ENCODE measurements around the gene UBE3B. TPM values are rescaled to one million over a fixed set of nuclear protein-coding genes. Genes with fewer than 3 reads are reported as not detected.

The UBE3B gene
- total RNA-seq, 1 donor from 2014 or later: 40.3 TPM

- H3K4me3 ChIP-seq (ENCODE audit: low read depth, low read length): no peak overlapping the region
- no peak for TF ChIP-seq CTCF (conservative IDR thresholded peaks at IDR 0.05; ENCODE audit: low read depth, low read length)
- DNase-seq (ENCODE audit: low read depth): no peak
These were observed 5.1 kb downstream of the UBE3B start for GRCh38 chr12:109482491-109482890.

GRCh38 chr12:109482894-109483293 lies 5.5 kb downstream of the UBE3B start:
- TF ChIP-seq CTCF (conservative IDR thresholded peaks at IDR 0.05; ENCODE audit: low read depth, low read length): no peak
- no peak overlapping the region for H3K4me3 ChIP-seq (ENCODE audit: low read depth, low read length)
- no peak for DNase-seq (ENCODE audit: low read depth)

GRCh38 chr12:109483346-109483745 lies 5.9 kb downstream of the UBE3B start:
- H3K4me3 ChIP-seq (ENCODE audit: low read depth, low read length): no peak overlapping the region
- TF ChIP-seq CTCF (conservative IDR thresholded peaks at IDR 0.05; ENCODE audit: low read depth, low read length): no peak
- no peak for DNase-seq (ENCODE audit: low read depth)

- H3K4me3 ChIP-seq (ENCODE audit: low read depth, low read length): no peak overlapping the region
- TF ChIP-seq CTCF (conservative IDR thresholded peaks at IDR 0.05; ENCODE audit: low read depth, low read length): no peak
- DNase-seq (ENCODE audit: low read depth): no peak
These were observed 7.8 kb downstream of the UBE3B start for GRCh38 chr12:109485201-109485600.

- no peak for TF ChIP-seq CTCF (conservative IDR thresholded peaks at IDR 0.05; ENCODE audit: low read depth, low read length)
- H3K4me3 ChIP-seq (ENCODE audit: low read depth, low read length): no peak overlapping the region
- no peak for DNase-seq (ENCODE audit: low read depth)
These were observed 10.0 kb downstream of the UBE3B start for GRCh38 chr12:109487181-109488050.

GRCh38 chr12:109488051-109488665 lies 10.7 kb downstream of the UBE3B start:
- no peak for DNase-seq (ENCODE audit: low read depth)
- no peak overlapping the region for H3K4me3 ChIP-seq (ENCODE audit: low read depth, low read length)
- TF ChIP-seq CTCF (conservative IDR thresholded peaks at IDR 0.05; ENCODE audit: low read depth, low read length): no peak
